Activated CD4-positive, alpha-beta memory T cell treated with anti-CD3 and anti-CD28 coated beads, Interleukin-2, amount 10 ng/mL, durations not matched to agents 7 days and 5 days (primary cell): ENCODE results near the gene PGBD2. TPM values are rescaled to one million over a fixed set of nuclear protein-coding genes. Genes with fewer than 3 reads are reported as not detected.
A peak's percentile ranks its signal among the peaks of the same experiment; 100 is the strongest.
"Not testable (repeated sequence)": the region's sequence is repeated elsewhere in the genome, so short reads cannot be mapped to it uniquely, and the experiment has no call there.

Source experiments
- CTCF ChIA-PET: fragments of 350-600 bp; sonication (Branson Sonifier 250); formaldehyde crosslinking; loops from one replicate; lab custom pipeline; 2021; ENCODE audit warnings: antibody characterized with exemption, inconsistent platforms; lab: Charles Lee
- POLR2A ChIA-PET: fragments of 350-600 bp; sonication (Branson Sonifier 250); formaldehyde crosslinking; loops from one replicate; lab custom pipeline; 2021; ENCODE audit warnings: antibody characterized with exemption; lab: Charles Lee
- DNase-seq: peaks from one replicate; pipeline ENCODE4 v3.0.0-alpha.2; 2020
- H3K27ac Mint-ChIP-seq: one replicate; pipeline ENCODE4 v1.8.0; 2021; ENCODE audit warnings: mild to moderate bottlenecking, mixed read lengths
- H3K27me3 Mint-ChIP-seq: one replicate; pipeline ENCODE4 v1.8.0; 2021; ENCODE audit warnings: mixed read lengths
- H3K36me3 Mint-ChIP-seq: one replicate; pipeline ENCODE4 v1.8.0; 2021; ENCODE audit warnings: low read depth, mixed read lengths
- H3K4me1 Mint-ChIP-seq: one replicate; pipeline ENCODE4 v1.8.0; 2021; ENCODE audit warnings: mixed read lengths
- H3K4me3 Mint-ChIP-seq: one replicate; pipeline ENCODE4 v1.8.0; 2021; ENCODE audit warnings: mild to moderate bottlenecking, mixed read lengths
- H3K9me3 Mint-ChIP-seq: one replicate; pipeline ENCODE4 v1.8.0; 2021; ENCODE audit warnings: mixed read lengths
- total RNA-seq, 2 experiments: library from RNA; stranded (reverse); gene quantifications; one replicate each; pipeline ENCODE4 v1.2.3, GENCODE V29; 2021

The PGBD2 gene
- total RNA-seq, 2 experiments from 2014 or later, result 6.3 to 6.4 TPM

DNA sequence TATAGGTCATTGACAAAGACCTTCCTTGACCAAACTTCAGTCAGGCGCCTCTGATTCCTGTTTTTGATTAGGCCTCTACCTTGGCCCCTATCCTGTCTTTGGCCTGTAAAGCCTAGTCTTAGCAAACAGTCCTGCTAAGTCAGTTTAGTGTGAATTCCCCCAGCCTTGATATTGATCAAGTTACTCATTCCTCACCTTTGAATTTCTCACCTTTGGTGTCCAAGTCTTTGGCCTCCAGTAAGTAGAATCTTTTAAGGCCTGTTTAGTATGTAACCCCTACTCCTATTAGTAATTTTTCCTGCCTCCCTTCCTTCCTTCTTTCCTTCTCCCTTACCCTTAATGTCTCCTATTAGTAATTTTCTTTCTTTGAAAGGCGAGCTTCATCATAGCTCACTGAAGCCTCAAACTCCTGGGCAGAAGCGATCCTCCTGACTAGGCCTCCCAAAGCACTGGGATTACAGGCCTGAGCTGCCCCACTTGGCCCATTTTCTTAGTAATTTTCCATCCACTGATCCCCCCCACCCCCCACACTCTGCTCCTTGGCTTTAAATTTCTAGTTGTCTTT, 34.1 kb upstream of the PGBD2 start:
- no peaks in the 10 kb centered on the region for H3K9me3 Mint-ChIP-seq
- POLR2A ChIA-PET, result interaction anchor here (4.2 kb wide), 1 partner anchor 9 kb away, joined by 37 read pairs; no protein-coding TSS in a partner anchor
- H3K4me3 Mint-ChIP-seq, result peak overlapping the region; percentile 49
- DNase-seq, result no peak
- peaks cover 22% of the 10 kb centered on the region for H3K4me1 Mint-ChIP-seq
- CTCF ChIA-PET, result interaction anchor here (1.7 kb wide), 1 partner anchor 30 kb away, joined by 3 read pairs; no protein-coding TSS in a partner anchor
- no peaks in the 10 kb centered on the region for H3K27me3 Mint-ChIP-seq
- H3K27ac Mint-ChIP-seq, result no peak overlapping the region
- H3K36me3 Mint-ChIP-seq, result peaks cover 13% of the 10 kb centered on the region

DNA sequence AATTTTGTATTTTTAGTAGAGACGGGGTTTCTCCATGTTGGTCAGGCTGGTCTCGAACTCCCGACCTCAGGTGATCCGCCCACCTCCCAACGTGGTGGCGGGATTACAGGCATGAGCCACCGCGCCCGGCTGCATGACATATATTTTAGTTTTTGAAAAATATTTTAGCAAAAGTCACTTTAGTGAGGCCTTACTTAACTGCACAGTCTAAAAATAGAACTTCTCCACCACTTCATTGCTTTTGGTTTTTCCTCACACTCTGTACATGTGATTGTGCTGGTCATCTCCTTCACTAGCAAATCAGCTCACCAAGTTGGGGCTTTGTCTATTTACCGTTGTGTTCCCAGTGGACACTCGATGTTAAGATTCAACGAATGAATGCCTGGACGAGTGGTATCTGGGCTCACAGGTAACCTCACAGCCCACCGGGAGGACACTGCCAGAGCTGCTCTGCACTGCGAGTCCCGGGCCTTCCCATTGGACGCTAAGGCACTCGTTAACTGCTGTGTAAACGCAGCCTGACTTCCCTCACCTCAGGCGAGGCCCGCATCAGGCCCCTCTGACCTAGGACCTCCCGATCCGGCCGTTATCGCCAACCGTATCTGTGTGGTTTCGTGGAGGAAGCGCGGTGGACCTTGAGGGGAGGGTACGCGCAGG, 33.2 kb upstream of the PGBD2 start:
- no peaks in the 10 kb centered on the region for H3K9me3 Mint-ChIP-seq
- CTCF ChIA-PET, result interaction anchor here (0.9 to 1.8 kb wide), 6 partner anchors 8 to 47 kb away, joined by 3 to 15 read pairs (median 4); partner anchors contain the start of genes SH3BP5L, ZNF672 and ZNF692
- peaks cover 22% of the 10 kb centered on the region for H3K4me1 Mint-ChIP-seq

GRCh38 chr1:248873409-248873992, 32.5 kb upstream of the PGBD2 start:
- H3K36me3 Mint-ChIP-seq, result peaks cover 13% of the 10 kb centered on the region
- H3K4me1 Mint-ChIP-seq, result peaks cover 22% of the 10 kb centered on the region
- DNase-seq, result peak; percentile 93
- ChIA-PET CTCF (interaction anchor here (0.6 to 1.8 kb wide), 8 partner anchors 8 to 52 kb away, joined by 3 to 15 read pairs (median 3); partner anchors contain the start of genes SH3BP5L, ZNF672 and ZNF692), POLR2A (interaction anchor here (0.8 to 4.2 kb wide), 9 partner anchors 11 to 53 kb away, joined by 3 to 37 read pairs (median 5); partner anchors contain the start of genes PGBD2, SH3BP5L, ZNF672 and ZNF692)
- H3K9me3 Mint-ChIP-seq, result no peaks in the 10 kb centered on the region
- H3K27ac Mint-ChIP-seq, result peak overlapping the region; percentile 84
- peak overlapping the region; percentile 81 for H3K4me3 Mint-ChIP-seq
- H3K27me3 Mint-ChIP-seq, result peaks cover 2% of the 10 kb centered on the region

More for the DNA sequence above, 33.2 kb upstream of the PGBD2 start:
- peak overlapping the region; percentile 84 for H3K27ac Mint-ChIP-seq
- H3K36me3 Mint-ChIP-seq, result peaks cover 13% of the 10 kb centered on the region
- DNase-seq, result peak; percentile 50
- peaks cover 1% of the 10 kb centered on the region for H3K27me3 Mint-ChIP-seq
- H3K4me3 Mint-ChIP-seq, result peak overlapping the region; percentile 81
- POLR2A ChIA-PET, result interaction anchor here (0.9 to 4.2 kb wide), 5 partner anchors 10 to 47 kb away, joined by 3 to 37 read pairs (median 10); partner anchors contain the start of genes PGBD2, SH3BP5L, ZNF672 and ZNF692

DNA sequence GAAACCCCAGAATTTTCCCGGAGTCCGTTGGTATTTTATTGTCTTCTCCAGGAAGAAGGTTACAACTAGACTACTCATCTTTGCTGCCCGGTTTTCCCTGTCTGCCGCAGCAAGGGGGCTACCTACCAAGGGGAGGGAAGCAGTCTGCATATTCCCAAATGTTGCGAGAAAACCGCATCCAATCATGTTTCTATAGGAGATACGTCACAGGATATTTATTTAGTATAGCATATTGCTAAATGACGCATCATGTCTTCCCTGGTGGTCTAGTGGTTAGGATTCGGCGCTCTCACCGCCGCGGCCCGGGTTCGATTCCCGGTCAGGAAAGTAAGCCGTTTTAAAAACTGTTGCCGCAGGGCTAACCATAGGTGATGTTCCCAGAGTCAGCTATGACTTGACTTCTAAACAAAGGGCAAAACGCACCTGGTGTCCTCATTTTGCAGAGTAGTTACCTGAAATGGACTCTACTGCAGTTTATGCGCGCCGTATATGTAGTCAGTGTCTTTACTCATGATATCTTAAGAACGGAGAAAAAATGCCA, 32.0 kb upstream of the PGBD2 start:
- Mint-ChIP-seq H3K4me3 (peak overlapping the region; percentile 81), H3K27ac (peak overlapping the region; percentile 84), H3K9me3 (no peaks in the 10 kb centered on the region), H3K4me1 (peaks cover 22% of the 10 kb centered on the region), H3K36me3 (peaks cover 13% of the 10 kb centered on the region), H3K27me3 (peaks cover 4% of the 10 kb centered on the region)
- peak; percentile 84 for DNase-seq
- POLR2A ChIA-PET, result interaction anchor here (0.8 to 4.2 kb wide), 6 partner anchors 11 to 53 kb away, joined by 3 to 37 read pairs (median 6); partner anchors contain the start of genes ZNF672 and ZNF692
- CTCF ChIA-PET, result interaction anchor here (0.6 to 1.8 kb wide), 8 partner anchors 9 to 52 kb away, joined by 3 to 15 read pairs (median 3); partner anchors contain the start of genes SH3BP5L, ZNF672 and ZNF692

GRCh38 chr1:248881261-248881660, 24.8 kb upstream of the PGBD2 start:
- Mint-ChIP-seq H3K27me3 (peaks cover 27% of the 10 kb centered on the region), H3K4me3 (no peak overlapping the region), H3K36me3 (no peaks in the 10 kb centered on the region), H3K9me3 (no peaks in the 10 kb centered on the region), H3K4me1 (no peaks in the 10 kb centered on the region), H3K27ac (no peak overlapping the region)
- DNase-seq, result no peak
- ChIA-PET CTCF (no interaction called here), POLR2A (no interaction called here)

DNA sequence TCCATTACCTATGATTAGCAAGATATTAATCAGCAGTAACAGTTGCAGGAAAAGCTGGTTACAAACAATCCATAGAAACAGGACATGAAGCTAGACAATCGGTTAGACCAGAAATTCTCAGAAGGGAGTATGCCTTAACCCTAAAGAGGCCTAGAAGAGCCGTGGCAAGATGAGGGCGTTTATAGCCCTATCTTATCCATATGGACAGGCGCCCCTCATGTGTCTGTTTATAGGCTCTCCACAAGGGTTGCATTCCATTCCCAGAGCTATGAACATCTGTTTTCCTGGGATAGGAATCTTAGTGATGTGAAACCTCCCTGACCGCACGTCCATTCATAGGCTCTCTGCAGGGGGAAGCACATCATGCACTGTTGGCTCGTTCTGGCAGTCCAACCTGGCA, 23.6 kb upstream of the PGBD2 start:
- POLR2A ChIA-PET, result interaction anchor here (1.4 kb wide), 1 partner anchor 24 kb away, joined by 3 read pairs; no protein-coding TSS in a partner anchor
- H3K27me3 Mint-ChIP-seq, result peaks cover 31% of the 10 kb centered on the region
- H3K4me3 Mint-ChIP-seq, DNase-seq, H3K36me3 Mint-ChIP-seq, H3K27ac Mint-ChIP-seq, H3K9me3 Mint-ChIP-seq, H3K4me1 Mint-ChIP-seq, CTCF ChIA-PET: not testable (repeated sequence)

GRCh38 chr1:248884632-248885295, 21.3 kb upstream of the PGBD2 start:
- no peak overlapping the region for H3K27ac Mint-ChIP-seq
- CTCF ChIA-PET, result interaction anchor here (1.0 kb wide), 1 partner anchor 11 kb away, joined by 3 read pairs; no protein-coding TSS in a partner anchor
- no peaks in the 10 kb centered on the region for H3K36me3 Mint-ChIP-seq
- no peaks in the 10 kb centered on the region for H3K4me1 Mint-ChIP-seq
- no peak for DNase-seq
- no peaks in the 10 kb centered on the region for H3K9me3 Mint-ChIP-seq
- POLR2A ChIA-PET, result no interaction called here
- no peak overlapping the region for H3K4me3 Mint-ChIP-seq
- H3K27me3 Mint-ChIP-seq, result peaks cover 24% of the 10 kb centered on the region

DNA sequence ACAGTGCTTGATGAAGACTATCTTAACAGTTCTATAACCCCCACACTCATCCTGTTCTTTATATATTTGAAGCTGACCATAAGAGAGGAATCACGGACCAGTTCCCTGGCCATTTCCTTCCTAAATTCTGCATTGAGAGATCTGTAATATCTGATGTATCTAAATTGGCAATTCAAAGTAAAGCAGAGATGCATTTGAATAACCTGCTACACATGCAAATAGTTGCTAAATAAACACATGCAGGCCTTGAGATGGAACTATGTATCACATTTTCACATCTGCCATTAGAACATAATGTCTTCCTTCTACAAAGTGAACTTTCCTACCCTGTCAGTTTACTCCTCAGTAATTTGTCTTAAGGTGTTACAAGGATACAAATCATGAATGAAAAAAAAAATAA, 20.4 kb upstream of the PGBD2 start:
- Mint-ChIP-seq H3K36me3 (no peaks in the 10 kb centered on the region), H3K9me3 (no peaks in the 10 kb centered on the region), H3K27me3 (peaks cover 22% of the 10 kb centered on the region), H3K27ac (no peak overlapping the region), H3K4me3 (no peak overlapping the region), H3K4me1 (no peaks in the 10 kb centered on the region)
- POLR2A ChIA-PET, result no interaction called here
- DNase-seq, result no peak
- CTCF ChIA-PET, result interaction anchor here (1.0 to 1.6 kb wide), 2 partner anchors 11 to 15 kb away, joined by 3 to 7 read pairs; no protein-coding TSS in a partner anchor

DNA sequence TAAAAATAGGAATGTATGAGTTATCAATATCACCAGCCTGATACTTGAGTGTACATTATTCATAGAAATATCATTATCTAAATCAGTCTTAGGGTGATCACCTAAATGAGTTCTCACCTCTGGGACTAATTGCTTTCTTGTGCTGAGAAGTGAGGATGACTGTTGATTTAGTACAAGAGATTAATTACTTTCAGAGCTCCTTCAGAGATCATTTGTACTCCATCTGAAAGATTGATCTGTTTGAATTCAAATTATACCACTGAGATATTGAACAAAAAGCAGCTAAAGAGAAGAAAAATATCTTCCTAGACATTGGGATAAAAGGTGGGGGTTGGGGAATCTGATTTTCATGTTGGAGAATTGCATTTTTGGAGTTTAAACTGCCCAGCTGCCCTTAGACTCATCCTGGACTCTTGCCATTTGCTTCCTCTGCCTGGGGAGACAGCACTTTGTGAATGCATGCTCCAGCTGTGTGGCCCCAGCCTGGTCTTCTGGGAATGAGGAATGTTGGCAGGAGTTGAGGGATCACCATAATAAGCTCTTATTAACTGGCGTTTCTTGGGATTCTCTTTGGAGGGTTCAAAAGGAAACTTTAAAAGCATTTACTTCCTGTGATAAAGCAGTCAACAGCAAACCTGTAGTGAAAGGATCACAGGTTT, 19.7 kb upstream of the PGBD2 start:
- no peak overlapping the region for H3K27ac Mint-ChIP-seq
- ChIA-PET POLR2A (interaction anchor here (0.9 to 1.1 kb wide), 2 partner anchors 19 to 49 kb away, joined by 3 read pairs; partner anchors contain the start of genes PGBD2 and ZNF672), CTCF (interaction anchor here (1.6 kb wide), 1 partner anchor 14 kb away, joined by 7 read pairs; no protein-coding TSS in a partner anchor)
- no peaks in the 10 kb centered on the region for H3K9me3 Mint-ChIP-seq
- no peak for DNase-seq
- no peak overlapping the region for H3K4me3 Mint-ChIP-seq
- no peaks in the 10 kb centered on the region for H3K36me3 Mint-ChIP-seq
- H3K27me3 Mint-ChIP-seq, result peaks cover 25% of the 10 kb centered on the region
- H3K4me1 Mint-ChIP-seq, result no peaks in the 10 kb centered on the region

GRCh38 chr1:248889914-248890243, 16.2 kb upstream of the PGBD2 start:
- POLR2A ChIA-PET, H3K9me3 Mint-ChIP-seq, H3K27ac Mint-ChIP-seq, H3K4me3 Mint-ChIP-seq, H3K4me1 Mint-ChIP-seq, H3K36me3 Mint-ChIP-seq, CTCF ChIA-PET, DNase-seq: not testable (repeated sequence)
- peaks cover 44% of the 10 kb centered on the region for H3K27me3 Mint-ChIP-seq

DNA sequence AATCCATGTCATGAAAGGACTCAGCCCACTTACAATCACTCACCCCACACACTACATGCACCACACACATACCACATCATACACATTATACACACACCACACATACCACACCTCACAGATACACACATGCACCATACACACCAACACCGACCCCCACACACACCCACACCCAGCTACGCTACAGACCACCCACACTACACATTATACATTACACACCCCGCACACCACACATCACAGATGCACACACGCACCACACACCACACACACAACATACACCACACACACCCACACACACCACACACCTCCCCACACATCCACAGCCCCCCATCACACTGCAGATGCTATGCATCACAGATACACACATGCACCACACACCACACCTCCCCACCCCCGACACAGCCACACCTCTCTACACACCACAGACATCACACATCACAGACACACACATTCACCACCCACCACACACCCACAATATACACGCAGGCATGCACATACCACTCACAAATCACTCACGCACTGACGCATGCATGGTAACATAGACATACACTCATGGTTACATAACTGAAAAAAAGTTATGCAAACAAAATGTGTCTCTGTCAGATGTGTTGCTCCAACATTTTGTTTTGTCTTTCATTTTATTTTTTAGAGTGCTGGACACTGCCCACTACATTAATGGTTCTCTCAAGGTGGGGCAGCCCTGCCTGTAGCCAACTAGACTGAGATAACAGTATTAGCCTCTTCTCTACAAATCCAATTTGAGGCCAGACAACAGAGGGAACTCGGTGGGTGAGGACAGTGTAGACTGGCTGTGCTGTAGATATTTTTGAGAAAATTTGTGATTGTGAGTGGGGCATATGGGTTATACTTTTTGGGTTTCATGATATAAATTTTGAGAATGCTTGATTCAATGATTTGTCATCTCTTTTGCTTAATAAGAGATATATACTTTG, 15.2 kb upstream of the PGBD2 start:
- no peaks in the 10 kb centered on the region for H3K36me3 Mint-ChIP-seq
- no peaks in the 10 kb centered on the region for H3K4me1 Mint-ChIP-seq
- no peaks in the 10 kb centered on the region for H3K9me3 Mint-ChIP-seq
- H3K27me3 Mint-ChIP-seq, result peaks cover 41% of the 10 kb centered on the region
- no peak overlapping the region for H3K4me3 Mint-ChIP-seq
- no peak overlapping the region for H3K27ac Mint-ChIP-seq
- POLR2A ChIA-PET, result no interaction called here
- no peak for DNase-seq
- CTCF ChIA-PET, result no interaction called here
